Spleen (tissue), 7 donors: ENCODE measurements around the gene PLXND1.

ENCODE experiments used
- CTCF ChIP-seq, 11 experiments: fragments of 200-600 bp in 7 of 11; fragments of 450-650 bp in 4 of 11; sonication (generic) in 4 of 11; IDR thresholded peaks in 8 of 11; conservative IDR thresholded peaks in 3 of 11; 1 replicate in 7 of 11; 2 replicates in 4 of 11; pipeline versions ENCODE4 v1.4.0 to v1.8.0; 2016 to 2021; ENCODE audit warnings: antibody characterized with exemption in 11 of 11, inconsistent platforms in 4 of 11, mild to moderate bottlenecking in 1 of 11
- POLR2A ChIP-seq, 3 donors: fragments of 450-650 bp; IDR thresholded peaks; one replicate each; pipeline ENCODE4 v1.5.1; 2017; ENCODE audit warnings: antibody characterized with exemption in 3 of 3, mild to moderate bottlenecking in 1 of 3
- POLR2AphosphoS5 ChIP-seq, 3 donors: sonication (generic); formaldehyde crosslinking; IDR thresholded peaks; one replicate each; pipeline ENCODE4 v1.5.1; 2017; ENCODE audit warnings: antibody characterized with exemption in 3 of 3
- donor health status: DM: no; HTN: no; CAD: no; lungs with moderate emphysema.
- donor health status: DM: no; HTN: no; CAD: no.
- donor health status: DM: no; HTN: no; CAD: no.

DNA sequence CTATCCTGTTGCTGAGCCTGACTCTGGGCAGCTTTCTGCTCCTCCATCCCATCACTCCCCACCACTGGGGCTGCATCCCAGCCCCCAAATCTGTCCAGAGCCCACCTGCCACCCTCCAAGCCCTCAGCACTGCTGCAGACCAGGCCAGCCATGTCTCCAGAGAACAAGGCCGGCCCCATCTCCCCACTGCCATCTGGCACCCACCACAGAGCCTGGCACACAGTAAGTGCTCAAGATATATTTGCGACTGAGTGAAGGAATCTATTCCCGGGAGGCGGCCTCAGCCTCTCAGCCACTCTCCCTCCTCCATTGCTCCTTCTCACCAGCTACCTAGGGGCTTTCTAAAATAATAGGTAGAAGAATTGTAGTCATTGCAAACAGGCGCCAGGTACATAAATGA lies 4.8 kb downstream of the PLXND1 start:
- TF ChIP-seq POLR2AphosphoS5 (IDR thresholded peaks at IDR 0.05) (no peak), CTCF (IDR thresholded peaks at IDR 0.05 in 8 of 11, conservative IDR thresholded peaks at IDR 0.05 in 3 of 11) (no peak), POLR2A (IDR thresholded peaks at IDR 0.05) (no peak)
